ENCODE results near the gene GFOD1.
"Not testable (repeated sequence)": the region's sequence is repeated elsewhere in the genome, so short reads cannot be mapped to it uniquely, and the experiment has no call there.

Gene GFOD1

DNA sequence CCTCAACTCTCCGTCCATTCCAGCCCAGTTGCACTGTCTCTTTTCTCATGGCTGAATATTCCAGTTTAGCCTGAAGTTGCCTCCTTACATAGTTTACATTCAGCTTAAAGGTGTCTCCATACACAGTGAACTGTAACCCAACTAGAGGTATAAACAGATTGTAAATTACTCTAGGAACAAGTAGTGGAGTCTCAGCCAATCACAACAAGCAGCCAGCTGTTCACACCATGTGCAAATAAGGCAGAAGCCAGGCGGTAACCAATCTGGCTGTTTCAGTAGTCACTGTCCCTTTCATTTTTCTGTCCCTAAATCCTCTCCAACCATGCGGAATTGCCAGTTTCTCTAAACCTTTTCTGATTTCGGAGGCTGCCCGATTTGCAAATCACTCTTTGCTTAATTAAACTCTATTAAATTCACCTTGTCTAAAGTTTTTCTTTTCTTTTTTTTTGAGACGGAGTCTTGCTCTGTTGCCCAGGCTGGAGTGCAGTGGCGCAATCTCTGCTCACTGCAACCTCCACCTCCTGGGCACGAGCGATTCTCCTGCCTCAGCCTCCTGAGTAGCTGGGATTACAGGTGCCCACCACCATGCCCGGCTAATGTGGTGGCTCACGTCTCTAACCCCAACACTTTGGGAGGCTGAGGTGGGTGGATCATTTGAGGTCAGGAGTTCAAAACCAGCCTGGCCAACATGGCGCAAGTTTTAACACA lies 37.6 kb upstream of the GFOD1 start:
- H3K4me3 ChIP-seq (ENCODE audit: low read depth in 1 of 2, low read length in 2 of 2), result no peak overlapping the region
- H3K36me3 ChIP-seq (ENCODE audit: control insufficient read depth in 1 of 2, insufficient read depth in 2 of 2, low read length in 2 of 2), result no peaks in the 10 kb centered on the region
- H3K27me3 ChIP-seq (ENCODE audit: low read depth, low read length), result no peaks in the 10 kb centered on the region
- H3K27ac ChIP-seq (ENCODE audit: low read length), result no peak overlapping the region
- peaks cover 0 to 4% of the 10 kb centered on the region in 2 donors for H3K4me1 ChIP-seq (ENCODE audit: control insufficient read depth in 1 of 2, insufficient read depth in 2 of 2, low read length in 2 of 2)
- no peaks in the 10 kb centered on the region for H3K9me3 ChIP-seq (ENCODE audit: control insufficient read depth in 1 of 2, low read length in 2 of 2)

GRCh38 chr6:13523826-13524622 lies 36.6 kb upstream of the GFOD1 start:
- Histone ChIP-seq H3K27me3 (ENCODE audit: low read depth, low read length) (no peaks in the 10 kb centered on the region), H3K4me1 (ENCODE audit: control insufficient read depth in 1 of 2, insufficient read depth in 2 of 2, low read length in 2 of 2) (peaks cover 0 to 4% of the 10 kb centered on the region in 2 donors), H3K36me3 (ENCODE audit: control insufficient read depth in 1 of 2, insufficient read depth in 2 of 2, low read length in 2 of 2) (no peaks in the 10 kb centered on the region), H3K27ac (ENCODE audit: low read length) (no peak overlapping the region), H3K9me3 (ENCODE audit: control insufficient read depth in 1 of 2, low read length in 2 of 2) (no peaks in the 10 kb centered on the region), H3K4me3 (ENCODE audit: low read depth in 1 of 2, low read length in 2 of 2) (no peak overlapping the region)

DNA sequence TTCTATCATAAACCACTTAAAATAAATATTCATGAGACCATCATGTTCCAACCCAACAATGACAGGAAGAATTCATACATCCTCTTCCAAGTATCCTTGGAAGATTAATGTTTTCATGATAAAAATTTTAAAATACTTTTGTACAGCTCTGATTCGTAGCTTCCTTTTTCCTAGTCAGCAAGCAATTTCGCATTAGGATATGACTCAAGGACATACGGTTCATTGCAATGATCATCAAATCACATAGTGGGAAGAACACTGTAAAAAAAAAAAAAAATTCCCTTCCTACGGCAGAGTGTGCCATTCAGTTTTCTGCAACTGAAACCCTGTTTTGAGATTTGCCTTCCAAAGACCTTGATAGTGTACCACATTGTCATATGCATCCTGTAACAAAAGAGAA lies 35.3 kb upstream of the GFOD1 start:
- H3K9me3 ChIP-seq (ENCODE audit: control insufficient read depth in 1 of 2, low read length in 2 of 2), result no peaks in the 10 kb centered on the region
- H3K27ac ChIP-seq (ENCODE audit: low read length), result no peak overlapping the region
- no peaks in the 10 kb centered on the region for H3K36me3 ChIP-seq (ENCODE audit: control insufficient read depth in 1 of 2, insufficient read depth in 2 of 2, low read length in 2 of 2)
- H3K4me3 ChIP-seq (ENCODE audit: low read depth in 1 of 2, low read length in 2 of 2), result no peak overlapping the region
- H3K27me3 ChIP-seq (ENCODE audit: low read depth, low read length), result no peaks in the 10 kb centered on the region
- peaks cover 0 to 4% of the 10 kb centered on the region in 2 donors for H3K4me1 ChIP-seq (ENCODE audit: control insufficient read depth in 1 of 2, insufficient read depth in 2 of 2, low read length in 2 of 2)

DNA sequence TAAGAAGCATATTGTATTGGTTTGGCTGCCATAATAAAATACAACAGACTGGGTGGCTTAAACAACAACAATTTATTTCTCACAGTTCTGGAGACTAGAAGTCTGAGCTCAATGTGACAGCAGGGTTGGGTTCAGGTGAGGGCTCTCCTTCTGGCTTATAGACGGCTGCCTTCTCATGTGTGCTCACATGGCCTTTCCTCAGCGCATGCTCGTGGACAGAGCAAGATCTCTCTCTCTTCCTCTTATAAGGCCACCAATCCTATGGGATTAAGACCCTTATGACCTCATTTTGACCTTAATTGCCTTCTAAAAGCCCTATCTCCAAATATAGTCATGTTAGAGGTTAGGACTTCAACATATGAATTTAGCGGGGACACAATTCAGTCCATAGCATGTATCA lies 32.4 kb upstream of the GFOD1 start:
- Histone ChIP-seq H3K27me3 (ENCODE audit: low read depth, low read length) (no peaks in the 10 kb centered on the region), H3K36me3 (ENCODE audit: control insufficient read depth in 1 of 2, insufficient read depth in 2 of 2, low read length in 2 of 2) (no peaks in the 10 kb centered on the region), H3K27ac (ENCODE audit: low read length) (no peak overlapping the region), H3K4me3 (ENCODE audit: low read depth in 1 of 2, low read length in 2 of 2) (no peak overlapping the region), H3K9me3 (ENCODE audit: control insufficient read depth in 1 of 2, low read length in 2 of 2) (no peaks in the 10 kb centered on the region), H3K4me1 (ENCODE audit: control insufficient read depth in 1 of 2, insufficient read depth in 2 of 2, low read length in 2 of 2) (no peaks in the 10 kb centered on the region)

- Histone ChIP-seq H3K4me3 (ENCODE audit: low read depth in 1 of 2, low read length in 2 of 2) (no peak overlapping the region), H3K4me1 (ENCODE audit: control insufficient read depth in 1 of 2, insufficient read depth in 2 of 2, low read length in 2 of 2) (no peaks in the 10 kb centered on the region), H3K27ac (ENCODE audit: low read length) (no peak overlapping the region), H3K36me3 (ENCODE audit: control insufficient read depth in 1 of 2, insufficient read depth in 2 of 2, low read length in 2 of 2) (no peaks in the 10 kb centered on the region), H3K9me3 (ENCODE audit: control insufficient read depth in 1 of 2, low read length in 2 of 2) (no peaks in the 10 kb centered on the region), H3K27me3 (ENCODE audit: low read depth, low read length) (no peaks in the 10 kb centered on the region)
Measured at GRCh38 chr6:13517116-13517515, 29.7 kb upstream of the GFOD1 start.

DNA sequence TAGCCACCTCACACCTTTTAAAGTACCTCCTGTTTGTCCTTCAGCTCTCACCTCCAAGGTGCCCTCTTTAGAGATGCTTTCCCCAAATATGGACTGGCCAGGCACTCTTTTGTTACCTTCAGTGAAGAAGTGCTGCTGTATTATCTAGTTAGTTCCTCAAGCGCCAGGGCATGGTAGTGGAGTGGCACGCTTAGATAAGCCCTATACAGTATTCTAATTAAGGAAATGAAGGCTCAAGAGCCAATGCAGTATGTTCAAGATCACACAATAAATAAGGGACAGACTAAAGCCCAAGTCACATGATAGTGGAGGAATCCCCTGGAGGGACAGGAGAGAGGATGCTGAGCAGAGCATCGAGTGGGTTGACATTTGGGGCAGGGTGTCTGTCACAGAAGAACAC lies 28.5 kb upstream of the GFOD1 start:
- no peak overlapping the region for H3K27ac ChIP-seq (ENCODE audit: low read length)
- H3K4me3 ChIP-seq (ENCODE audit: low read depth in 1 of 2, low read length in 2 of 2), result no peak overlapping the region
- no peaks in the 10 kb centered on the region for H3K9me3 ChIP-seq (ENCODE audit: control insufficient read depth in 1 of 2, low read length in 2 of 2)
- H3K36me3 ChIP-seq (ENCODE audit: control insufficient read depth in 1 of 2, insufficient read depth in 2 of 2, low read length in 2 of 2), result no peaks in the 10 kb centered on the region
- H3K27me3 ChIP-seq (ENCODE audit: low read depth, low read length), result no peaks in the 10 kb centered on the region
- H3K4me1 ChIP-seq (ENCODE audit: control insufficient read depth in 1 of 2, insufficient read depth in 2 of 2, low read length in 2 of 2), result no peaks in the 10 kb centered on the region

GRCh38 chr6:13513626-13514502 lies 26.5 kb upstream of the GFOD1 start:
- Histone ChIP-seq H3K27ac (ENCODE audit: low read length) (no peak overlapping the region), H3K4me3 (ENCODE audit: low read depth in 1 of 2, low read length in 2 of 2) (no peak overlapping the region), H3K9me3 (ENCODE audit: control insufficient read depth in 1 of 2, low read length in 2 of 2) (no peaks in the 10 kb centered on the region), H3K36me3 (ENCODE audit: control insufficient read depth in 1 of 2, insufficient read depth in 2 of 2, low read length in 2 of 2) (no peaks in the 10 kb centered on the region), H3K4me1 (ENCODE audit: control insufficient read depth in 1 of 2, insufficient read depth in 2 of 2, low read length in 2 of 2) (no peaks in the 10 kb centered on the region), H3K27me3 (ENCODE audit: low read depth, low read length) (no peaks in the 10 kb centered on the region)

DNA sequence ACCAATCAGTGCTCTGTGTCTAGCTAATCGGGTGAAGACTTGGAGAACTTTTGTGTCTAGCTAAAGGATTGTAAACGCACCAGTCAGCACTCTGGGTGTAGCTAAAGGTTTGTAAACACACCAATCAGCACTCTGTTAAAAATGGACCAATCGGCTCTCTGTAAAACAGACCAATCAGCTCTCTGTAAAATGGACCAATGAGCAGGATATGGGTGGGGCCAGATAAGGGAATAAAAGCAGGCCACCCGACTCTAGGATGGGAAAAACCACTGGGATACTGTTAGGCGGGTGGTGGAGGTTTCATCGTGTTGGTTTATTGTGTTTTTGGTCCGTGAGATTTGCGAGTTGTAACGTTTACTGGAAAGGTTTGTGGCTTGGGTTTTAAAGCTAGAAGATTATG lies 25.5 kb upstream of the GFOD1 start:
- no peak overlapping the region for H3K4me3 ChIP-seq (ENCODE audit: low read depth in 1 of 2, low read length in 2 of 2)
- no peaks in the 10 kb centered on the region for H3K9me3 ChIP-seq (ENCODE audit: control insufficient read depth in 1 of 2, low read length in 2 of 2)
- H3K27me3 ChIP-seq (ENCODE audit: low read depth, low read length), result no peaks in the 10 kb centered on the region
- no peaks in the 10 kb centered on the region for H3K4me1 ChIP-seq (ENCODE audit: control insufficient read depth in 1 of 2, insufficient read depth in 2 of 2, low read length in 2 of 2)
- no peaks in the 10 kb centered on the region for H3K36me3 ChIP-seq (ENCODE audit: control insufficient read depth in 1 of 2, insufficient read depth in 2 of 2, low read length in 2 of 2)
- no peak overlapping the region for H3K27ac ChIP-seq (ENCODE audit: low read length)

- Histone ChIP-seq H3K9me3 (ENCODE audit: control insufficient read depth in 1 of 2, low read length in 2 of 2) (no peaks in the 10 kb centered on the region), H3K4me3 (ENCODE audit: low read depth in 1 of 2, low read length in 2 of 2) (no peak overlapping the region), H3K27me3 (ENCODE audit: low read depth, low read length) (no peaks in the 10 kb centered on the region), H3K4me1 (ENCODE audit: control insufficient read depth in 1 of 2, insufficient read depth in 2 of 2, low read length in 2 of 2) (no peaks in the 10 kb centered on the region), H3K27ac (ENCODE audit: low read length) (no peak overlapping the region), H3K36me3 (ENCODE audit: control insufficient read depth in 1 of 2, insufficient read depth in 2 of 2, low read length in 2 of 2) (no peaks in the 10 kb centered on the region)
Measured at GRCh38 chr6:13511913-13512717, 24.7 kb upstream of the GFOD1 start.

DNA sequence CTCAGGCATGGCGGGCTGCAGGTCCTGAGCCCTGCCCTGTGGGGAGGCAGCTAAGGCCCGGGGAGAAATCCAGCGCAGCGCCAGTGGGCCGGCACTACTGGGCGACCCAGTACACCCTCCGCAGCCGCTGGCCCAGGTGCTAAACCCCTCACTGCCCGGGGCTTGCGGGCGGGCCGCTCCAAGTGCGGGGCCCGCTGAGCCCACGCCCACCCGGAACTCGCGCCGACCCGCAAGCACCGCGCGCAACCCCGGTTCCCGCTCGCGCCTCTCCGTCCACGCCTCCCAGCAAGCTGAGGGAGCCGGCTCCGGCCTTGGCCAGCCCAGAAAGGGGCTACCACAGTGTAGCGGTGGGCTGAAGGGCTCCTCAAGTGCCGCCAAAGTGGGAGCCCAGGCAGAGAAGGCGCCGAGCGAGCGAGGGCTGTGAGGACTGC lies 23.8 kb upstream of the GFOD1 start:
- not testable (repeated sequence) for H3K4me1 ChIP-seq (ENCODE audit: control insufficient read depth in 1 of 2, insufficient read depth in 2 of 2, low read length in 2 of 2); H3K36me3 ChIP-seq (ENCODE audit: control insufficient read depth in 1 of 2, insufficient read depth in 2 of 2, low read length in 2 of 2); H3K27ac ChIP-seq (ENCODE audit: low read length); H3K9me3 ChIP-seq (ENCODE audit: control insufficient read depth in 1 of 2, low read length in 2 of 2); H3K4me3 ChIP-seq (ENCODE audit: low read depth in 1 of 2, low read length in 2 of 2); H3K27me3 ChIP-seq (ENCODE audit: low read depth, low read length)

All from muscle layer of duodenum (tissue), 2 donors.